ENCODE data around the gene TMEM134. TPM values are rescaled to one million over a fixed set of nuclear protein-coding genes. Genes with fewer than 3 reads are reported as not detected.

The TMEM134 gene
- total and polyA plus RNA-seq, 10 of the 15 experiments (the other 5 are each of a cell fraction or from before 2014, with no cell fraction given): 1.6 to 93.8 (median 27.8) TPM

GRCh38 chr11:67464411-67465188 lies 4.5 kb downstream of the TMEM134 start:
- H3K9me3 ChIP-seq (replicated peaks; ENCODE audit: control insufficient read depth, insufficient read depth, low read length): no peaks in the 10 kb centered on the region
- no peak for FAIRE-seq
- peak overlapping the region; percentile 79 for H2AFZ ChIP-seq (ENCODE audit: control insufficient read depth, low read depth, low read length)
- no peaks in the 10 kb centered on the region for H3K27me3 ChIP-seq (replicated peaks in 1 of 2; ENCODE audit: control insufficient read depth in 2 of 2, insufficient read depth in 2 of 2, low read length in 1 of 2)
- peak overlapping the region; percentile 100 for H3K4me2 ChIP-seq (ENCODE audit: control insufficient read depth, insufficient read depth)
- in situ Hi-C loops (cut with MboI) (no loop called here), intact Hi-C loops (cut with micrococcal nuclease; ENCODE audit: unreplicated experiment) (no loop called here)
- CTCF ChIA-PET: interaction anchor here (0.9 to 5.1 kb wide), 6 partner anchors 18 to 150 kb away, joined by 3 to 36 read pairs (median 4); partner anchors contain the start of genes AIP, PPP1CA and PTPRCAP
- ATAC-seq: peak; percentile 85
- peak overlapping the region; percentile 97 for H3K4me3 ChIP-seq
- H3K9ac ChIP-seq (ENCODE audit: control insufficient read depth, insufficient read depth, low read length): peak overlapping the region; percentile 95
- H3K27ac ChIP-seq (ENCODE audit: control insufficient read depth, insufficient read depth): peak overlapping the region; percentile 93
- peaks cover 14% of the 10 kb centered on the region for H3K79me2 ChIP-seq (ENCODE audit: control insufficient read depth, insufficient read depth, low read length)
- RAD21 ChIA-PET (ENCODE audit: unreplicated experiment): interaction anchor here (0.5 to 5.5 kb wide), 11 partner anchors 18 to 114 kb away, joined by 3 to 72 read pairs (median 4); partner anchors contain the start of genes AIP, PPP1CA, PTPRCAP and TBC1D10C
- H4K20me1 ChIP-seq (ENCODE audit: control insufficient read depth, insufficient read depth): no peaks in the 10 kb centered on the region
- peak; percentile 65 for DNase-seq (ENCODE audit: low read depth, low spot score)
- WGBS (ENCODE audit: insufficient coverage, insufficient replicate concordance, low lambda C conversion rate, missing lambda C conversion rate): under 1% methylated on average over 45 of the region's 56 CpGs
- BruUV-seq (replicated peaks): no TSS peak
- H3K4me1 ChIP-seq (ENCODE audit: control insufficient read depth, insufficient read depth, low read length): peaks cover 33% of the 10 kb centered on the region
- SMC1A ChIA-PET (ENCODE audit: uncharacterized antibody, unreplicated experiment): interaction anchor here (0.9 to 5.2 kb wide), 5 partner anchors 18 to 62 kb away, joined by 3 to 46 read pairs (median 13); partner anchors contain the start of genes AIP, PPP1CA, PTPRCAP and TBC1D10C
- POLR2A ChIA-PET: interaction anchor here (0.6 to 8.1 kb wide), 11 partner anchors 18 to 884 kb away, joined by 3 to 78 read pairs (median 6); partner anchors contain the start of genes AIP, PPP1CA, PTPRCAP and RAD9A
- no peaks in the 10 kb centered on the region; a peak in 1 of 4 replicates for H3K36me3 ChIP-seq (ENCODE audit: control insufficient read depth in 2 of 2, insufficient read depth in 2 of 2, low read length in 1 of 2)
- TF ChIP-seq CHD1 (IDR thresholded peaks at IDR 0.05; ENCODE audit: low read depth, low read length): no peak; the same call in 1 of the 2 replicates
- TF ChIP-seq RELA (IDR thresholded peaks at IDR 0.05; ENCODE audit: borderline replicate concordance, partially characterized antibody): no peak
- peak; percentile 78; the same call in 1 of the 2 replicates for TF ChIP-seq NR2F1 (conservative IDR thresholded peaks at IDR 0.05)
- TF ChIP-seq POU2F2 (IDR thresholded peaks at IDR 0.05; ENCODE audit: borderline replicate concordance, low read depth, low read length): peak; percentile 37; the same call in 1 of the 3 replicates
- no peak for TF ChIP-seq HDAC2 (IDR thresholded peaks at IDR 0.05)
- no peak for TF ChIP-seq CBX3 (IDR thresholded peaks at IDR 0.05; ENCODE audit: borderline replicate concordance, low read depth)
- TF ChIP-seq EED (IDR thresholded peaks at IDR 0.05; ENCODE audit: low read depth): 0 out of 2 replicates have a peak, but pooled peaks have one; percentile 6
- TF ChIP-seq CHD2 (IDR thresholded peaks at IDR 0.05; ENCODE audit: borderline replicate concordance, low read depth, low read length): no peak
- peak; percentile 79 for TF ChIP-seq USF1 (IDR thresholded peaks at IDR 0.05; ENCODE audit: borderline replicate concordance, extremely low read length, insufficient read depth, low read depth, low read length)
- TF ChIP-seq ZBTB40 (IDR thresholded peaks at IDR 0.05; ENCODE audit: borderline replicate concordance): no peak
- TF ChIP-seq KAT2A (conservative IDR thresholded peaks at IDR 0.05; ENCODE audit: control insufficient read depth, low read depth, low read length): no peak
- TF ChIP-seq, protein P1, sequence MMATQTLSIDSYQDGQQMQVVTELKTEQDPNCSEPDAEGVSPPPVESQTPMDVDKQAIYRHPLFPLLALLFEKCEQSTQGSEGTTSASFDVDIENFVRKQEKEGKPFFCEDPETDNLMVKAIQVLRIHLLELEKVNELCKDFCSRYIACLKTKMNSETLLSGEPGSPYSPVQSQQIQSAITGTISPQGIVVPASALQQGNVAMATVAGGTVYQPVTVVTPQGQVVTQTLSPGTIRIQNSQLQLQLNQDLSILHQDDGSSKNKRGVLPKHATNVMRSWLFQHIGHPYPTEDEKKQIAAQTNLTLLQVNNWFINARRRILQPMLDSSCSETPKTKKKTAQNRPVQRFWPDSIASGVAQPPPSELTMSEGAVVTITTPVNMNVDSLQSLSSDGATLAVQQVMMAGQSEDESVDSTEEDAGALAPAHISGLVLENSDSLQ (IDR thresholded peaks at IDR 0.05): peak; percentile 43; the same call in 1 of the 2 replicates
- TF ChIP-seq MEF2B (IDR thresholded peaks at IDR 0.05; ENCODE audit: partially characterized antibody, poor library complexity, severe bottlenecking): peak; percentile 74
- peak; percentile 58 for TF ChIP-seq USF2 (IDR thresholded peaks at IDR 0.05; ENCODE audit: borderline replicate concordance, low read depth, low read length)
- no peak for TF ChIP-seq EZH2 (IDR thresholded peaks at IDR 0.05; ENCODE audit: borderline replicate concordance, control insufficient read depth, low read depth, low read length)

All from GM12878 (cell line).